Fibroblast of pulmonary artery (primary cell): Measurements from ENCODE around the gene KSR1.

Source experiments
- DNase-seq: peaks from one replicate; pipeline ENCODE4 v3.0.0-alpha.2; 2010; ENCODE audit warnings: low read depth
- H3K4me3 ChIP-seq: replicated peaks from 2 replicates; pipeline ENCODE4 v1.5.1; 2011; ENCODE audit warnings: low read depth, mild to moderate bottlenecking, control low read depth, low read length, moderate library complexity
- CTCF ChIP-seq: IDR thresholded peaks from 2 replicates; pipeline ENCODE4 v1.5.1; 2011; ENCODE audit warnings: mild to moderate bottlenecking, control low read depth, low read length, inconsistent platforms; ENCODE audit errors: missing control alignments

Gene KSR1

GRCh38 chr17:27579897-27580321, 123.7 kb downstream of the KSR1 start:
- no peak for TF ChIP-seq CTCF
- no peak for DNase-seq

DNA sequence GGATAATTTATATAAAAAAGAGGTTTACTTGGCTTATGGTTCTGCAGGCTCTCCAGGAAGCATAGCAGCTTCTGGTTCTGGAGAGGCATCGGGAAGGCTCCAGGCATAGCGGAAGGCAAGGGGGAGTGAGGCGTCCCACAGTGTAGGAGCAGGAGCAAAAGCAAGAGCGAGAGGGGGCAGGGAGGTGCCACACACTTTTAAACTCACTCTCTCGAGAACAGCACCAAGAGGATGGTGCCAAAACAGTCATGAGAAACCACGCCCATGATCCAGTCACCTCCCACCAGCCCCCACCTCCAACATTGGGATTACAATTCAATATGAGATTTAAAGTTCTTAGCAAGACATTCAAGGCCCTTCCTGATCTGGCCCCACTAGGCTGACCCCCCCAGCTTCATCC, 124.8 kb downstream of the KSR1 start:
- no peak overlapping the region for H3K4me3 ChIP-seq
- no peak for TF ChIP-seq CTCF
- no peak for DNase-seq

More at GRCh38 chr17:27579897-27580321, 123.7 kb downstream of the KSR1 start:
- H3K4me3 ChIP-seq, result no peak overlapping the region

- no peak overlapping the region for H3K4me3 ChIP-seq
- TF ChIP-seq CTCF, result no peak
- DNase-seq, result no peak
Observed at GRCh38 chr17:27582696-27583095, 126.4 kb downstream of the KSR1 start.

DNA sequence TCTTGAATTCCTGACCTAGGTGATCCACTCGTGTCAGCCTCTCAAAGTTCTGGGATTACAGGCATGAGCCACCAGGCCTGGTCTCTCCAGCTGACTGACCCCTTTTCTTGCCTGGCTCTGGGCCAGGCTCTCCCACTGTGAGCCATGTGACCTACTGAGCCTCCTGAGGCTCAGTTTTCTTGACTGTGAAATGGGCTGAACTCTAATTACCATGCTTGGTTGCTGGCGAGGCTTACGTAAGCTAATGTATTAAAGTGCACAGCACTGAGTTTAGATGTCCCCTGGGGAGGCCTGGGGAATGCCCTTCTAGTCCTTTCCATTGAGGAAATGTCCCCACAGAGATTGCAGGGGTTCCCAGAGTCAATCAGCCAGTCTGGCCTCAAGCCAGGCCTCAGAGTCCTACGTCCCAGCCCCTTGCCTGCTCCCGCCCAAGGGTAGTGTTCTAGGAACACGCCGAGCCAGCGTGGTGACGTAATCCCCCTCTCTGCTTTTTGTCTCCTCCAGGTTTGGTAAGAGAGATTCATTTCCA, 129.0 kb downstream of the KSR1 start:
- no peak for TF ChIP-seq CTCF
- no peak for DNase-seq
- no peak overlapping the region for H3K4me3 ChIP-seq

DNA sequence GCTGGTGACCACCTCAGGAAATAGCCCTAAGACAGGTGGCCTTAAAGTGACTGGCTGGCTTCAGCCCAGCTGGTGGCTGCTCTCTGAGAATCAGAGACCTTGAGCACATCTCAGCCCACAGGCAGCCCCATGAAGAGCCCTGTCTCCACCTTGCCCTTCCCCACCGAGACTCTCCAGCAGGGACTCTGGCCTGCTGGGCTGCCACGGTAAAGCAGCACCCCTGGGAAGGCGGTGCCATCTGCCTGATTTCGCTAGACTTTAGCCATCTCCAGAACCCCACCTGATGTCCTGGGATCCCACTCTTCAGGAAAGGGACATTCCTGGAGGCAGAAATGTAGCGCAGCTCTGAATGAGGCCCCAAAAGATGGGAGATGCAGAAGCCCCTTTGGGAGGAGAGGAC, 129.5 kb downstream of the KSR1 start:
- no peak overlapping the region for H3K4me3 ChIP-seq
- no peak for DNase-seq
- no peak for TF ChIP-seq CTCF

DNA sequence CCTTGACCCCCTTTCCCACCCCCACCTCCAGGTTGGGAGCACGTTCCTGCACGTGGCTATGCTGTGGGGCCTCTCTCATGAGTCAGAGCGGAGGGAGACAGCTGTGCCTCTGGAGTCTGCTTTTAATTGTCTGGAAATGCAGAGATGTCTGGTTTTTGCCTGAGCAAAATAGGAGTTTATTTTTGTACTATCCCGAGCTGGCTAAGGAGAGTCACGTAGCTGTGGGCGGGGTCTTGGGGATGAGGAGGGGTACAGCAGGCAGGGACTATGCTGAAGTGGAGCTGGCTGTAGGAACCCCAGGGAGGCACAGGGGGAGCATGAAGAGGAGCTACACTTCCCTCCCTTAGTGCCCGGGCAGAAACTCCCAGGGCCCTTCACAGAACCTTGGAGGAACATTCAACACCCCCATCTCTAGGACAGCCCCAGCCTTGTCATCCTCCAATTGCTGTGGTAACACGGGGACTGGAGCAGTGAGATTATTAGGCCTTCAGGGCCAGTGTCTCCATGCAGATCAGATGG, 130.0 kb downstream of the KSR1 start:
- no peak for TF ChIP-seq CTCF
- DNase-seq, result peak; percentile 57
- no peak overlapping the region for H3K4me3 ChIP-seq

DNA sequence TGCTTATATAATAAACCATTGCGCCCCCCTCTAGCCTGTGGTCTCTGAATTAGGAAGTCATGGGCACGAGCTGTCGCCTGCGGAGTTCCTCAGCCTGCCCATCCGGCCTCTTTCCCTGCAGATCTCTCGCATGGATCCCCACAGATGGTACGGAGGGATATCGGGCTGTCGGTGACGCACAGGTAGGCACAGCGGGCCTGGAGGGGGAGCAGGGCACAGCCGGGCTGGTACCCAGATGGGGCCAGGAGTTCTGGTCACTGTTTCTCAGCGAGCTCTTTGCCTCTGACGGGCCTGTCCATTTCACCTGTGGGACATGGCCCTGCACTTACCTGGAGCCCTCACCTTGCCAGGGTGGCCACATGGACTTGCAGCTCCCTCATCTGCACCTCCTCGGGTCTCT, 132.1 kb downstream of the KSR1 start:
- no peak for TF ChIP-seq CTCF
- DNase-seq, result no peak
- H3K4me3 ChIP-seq, result no peak overlapping the region
